Activated naive CD4-positive, alpha-beta T cell treated with anti-CD3 and anti-CD28 coated beads, Interleukin-2, amount 10 ng/mL, durations not matched to agents 7 days and 5 days (primary cell): Measurements from ENCODE around the gene SERPINA12.

Source experiments
- CTCF ChIA-PET: fragments of 350-600 bp; sonication (Branson Sonifier 250); formaldehyde crosslinking; loops from one replicate; lab custom pipeline; 2021; ENCODE audit warnings: antibody characterized with exemption; lab: Charles Lee
- DNase-seq: peaks from one replicate; pipeline ENCODE4 v3.0.0-alpha.2; 2020
- H3K27ac Mint-ChIP-seq: one replicate; pipeline ENCODE4 v1.8.0; 2021; ENCODE audit warnings: mild to moderate bottlenecking, moderate library complexity, mixed read lengths
- H3K27me3 Mint-ChIP-seq: one replicate; pipeline ENCODE4 v1.8.0; 2021; ENCODE audit warnings: mild to moderate bottlenecking, mixed read lengths
- H3K36me3 Mint-ChIP-seq: one replicate; pipeline ENCODE4 v1.8.0; 2021; ENCODE audit warnings: mixed read lengths
- H3K4me1 Mint-ChIP-seq: one replicate; pipeline ENCODE4 v1.8.0; 2021; ENCODE audit warnings: mixed read lengths
- H3K4me3 Mint-ChIP-seq: one replicate; pipeline ENCODE4 v1.8.0; 2021; ENCODE audit warnings: mild to moderate bottlenecking, moderate library complexity, mixed read lengths
- H3K9me3 Mint-ChIP-seq: one replicate; pipeline ENCODE4 v1.8.0; 2021; ENCODE audit warnings: mixed read lengths

SERPINA12 gene

GRCh38 chr14:94542111-94542810, 33.0 kb upstream of the SERPINA12 start:
- no peak overlapping the region for H3K4me3 Mint-ChIP-seq
- peaks cover 11% of the 10 kb centered on the region for H3K27me3 Mint-ChIP-seq
- no peaks in the 10 kb centered on the region for H3K36me3 Mint-ChIP-seq
- no peaks in the 10 kb centered on the region for H3K9me3 Mint-ChIP-seq
- no peak overlapping the region for H3K27ac Mint-ChIP-seq
- no peaks in the 10 kb centered on the region for H3K4me1 Mint-ChIP-seq
- CTCF ChIA-PET: interaction anchor here (1.2 kb wide), 1 partner anchor 365 kb away, joined by 3 read pairs; no protein-coding TSS in a partner anchor
- no peak for DNase-seq

DNA sequence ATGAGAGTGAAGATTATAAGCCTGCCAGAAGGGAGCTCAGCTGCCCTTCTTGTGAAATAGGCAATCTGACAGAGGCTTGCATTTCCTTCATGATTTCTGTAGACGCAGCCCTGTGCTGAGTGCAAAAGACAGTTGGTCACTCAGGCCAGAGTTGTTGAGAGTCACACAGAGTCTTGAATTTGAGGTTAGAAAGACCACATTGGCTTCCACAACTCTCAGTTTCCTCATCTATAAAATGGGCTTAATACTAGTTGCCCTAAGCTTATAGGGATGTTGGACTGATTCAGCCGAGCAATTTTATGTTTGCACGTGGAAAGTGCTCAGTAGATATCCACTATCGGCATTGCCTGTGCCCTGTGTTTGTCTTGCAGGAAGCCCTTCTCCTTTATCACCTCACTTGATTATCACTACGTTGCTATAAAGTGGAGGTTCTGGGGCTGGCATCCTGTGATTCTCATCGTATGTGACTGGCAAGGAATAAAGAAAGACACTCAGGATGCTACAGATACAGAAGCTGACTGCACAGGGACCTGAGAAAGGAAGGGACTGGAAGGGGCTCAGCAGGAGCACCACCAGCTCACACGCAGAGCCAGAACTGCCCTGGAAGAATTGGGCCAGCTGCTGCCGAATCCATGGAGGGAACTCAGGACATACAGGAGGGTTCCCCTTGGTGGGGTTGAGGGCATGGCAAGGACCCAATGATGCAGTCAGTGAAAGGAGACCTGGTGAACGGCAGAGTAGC, 32.1 kb upstream of the SERPINA12 start:
- CTCF ChIA-PET: interaction anchor here (1.2 kb wide), 1 partner anchor 366 kb away, joined by 3 read pairs; no protein-coding TSS in a partner anchor
- Mint-ChIP-seq H3K4me1 (no peaks in the 10 kb centered on the region), H3K36me3 (no peaks in the 10 kb centered on the region), H3K9me3 (no peaks in the 10 kb centered on the region), H3K27ac (no peak overlapping the region), H3K27me3 (peaks cover 11% of the 10 kb centered on the region), H3K4me3 (no peak overlapping the region)
- no peak for DNase-seq

DNA sequence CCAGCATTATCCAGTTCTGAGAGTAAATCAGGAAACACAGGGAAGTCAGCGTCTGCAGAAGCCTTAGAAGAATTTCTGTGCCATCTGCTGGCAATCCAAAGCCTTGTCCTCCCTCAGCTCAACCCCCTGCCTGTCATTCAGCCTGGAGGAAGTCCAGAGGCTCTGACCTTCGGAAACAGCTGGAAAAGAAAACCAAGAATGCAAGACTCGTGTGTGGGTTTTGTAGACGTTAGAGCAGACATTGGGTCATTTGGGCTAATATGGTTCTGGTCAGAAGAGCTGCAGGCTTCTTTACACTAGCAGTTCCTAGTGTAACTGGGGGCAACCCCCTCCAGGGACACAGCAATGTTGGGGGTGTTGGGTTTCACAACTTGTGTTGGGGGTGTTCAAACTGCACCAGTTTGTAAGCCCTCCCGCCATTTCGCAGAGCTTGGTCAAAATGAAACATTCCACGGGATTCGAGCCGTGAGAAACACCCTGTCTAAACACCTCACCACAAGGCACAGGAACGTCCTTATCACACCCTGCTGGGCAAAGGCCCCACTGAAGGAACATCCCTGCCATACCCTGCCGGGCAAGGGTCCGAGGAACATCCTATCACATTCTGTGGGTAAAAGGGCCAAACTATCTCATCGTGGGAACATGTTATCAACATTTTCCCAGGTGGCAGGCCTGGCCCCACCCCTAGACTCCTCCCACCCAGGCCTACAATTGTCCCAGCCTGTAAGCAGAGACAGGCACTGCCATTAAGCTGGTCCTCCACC, 30.9 kb upstream of the SERPINA12 start:
- H3K27ac Mint-ChIP-seq: no peak overlapping the region
- H3K4me1 Mint-ChIP-seq: no peaks in the 10 kb centered on the region
- H3K4me3 Mint-ChIP-seq: no peak overlapping the region
- H3K27me3 Mint-ChIP-seq: peaks cover 11% of the 10 kb centered on the region
- DNase-seq: no peak
- H3K9me3 Mint-ChIP-seq: no peaks in the 10 kb centered on the region
- CTCF ChIA-PET: interaction anchor here (1.6 kb wide), 1 partner anchor 9 kb away, joined by 6 read pairs; no protein-coding TSS in a partner anchor
- no peaks in the 10 kb centered on the region for H3K36me3 Mint-ChIP-seq

DNA sequence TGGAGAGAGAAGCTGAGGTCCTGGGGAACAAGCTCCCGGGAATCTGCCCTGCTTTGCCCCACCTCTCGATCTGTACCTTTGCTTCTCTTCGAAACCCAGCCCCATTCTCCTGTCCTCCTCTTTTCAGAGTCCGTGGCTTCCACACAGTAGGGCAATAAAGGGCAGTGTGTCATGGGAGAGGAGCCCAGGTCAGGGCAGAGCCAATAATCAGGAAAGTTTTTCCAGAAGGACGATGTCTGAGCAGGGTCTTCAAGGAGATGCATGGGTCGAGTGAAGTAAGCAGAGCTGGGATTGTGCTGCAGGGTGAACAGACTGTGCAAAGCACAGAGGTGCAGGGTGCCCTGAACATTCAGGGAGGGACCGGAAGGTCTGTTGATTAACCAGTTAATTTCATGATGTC, 29.9 kb upstream of the SERPINA12 start:
- Mint-ChIP-seq H3K27me3 (peaks cover 11% of the 10 kb centered on the region), H3K4me1 (no peaks in the 10 kb centered on the region), H3K9me3 (no peaks in the 10 kb centered on the region), H3K27ac (no peak overlapping the region), H3K4me3 (no peak overlapping the region), H3K36me3 (no peaks in the 10 kb centered on the region)
- DNase-seq: no peak
- CTCF ChIA-PET: interaction anchor here (1.6 kb wide), 1 partner anchor 10 kb away, joined by 6 read pairs; no protein-coding TSS in a partner anchor

DNA sequence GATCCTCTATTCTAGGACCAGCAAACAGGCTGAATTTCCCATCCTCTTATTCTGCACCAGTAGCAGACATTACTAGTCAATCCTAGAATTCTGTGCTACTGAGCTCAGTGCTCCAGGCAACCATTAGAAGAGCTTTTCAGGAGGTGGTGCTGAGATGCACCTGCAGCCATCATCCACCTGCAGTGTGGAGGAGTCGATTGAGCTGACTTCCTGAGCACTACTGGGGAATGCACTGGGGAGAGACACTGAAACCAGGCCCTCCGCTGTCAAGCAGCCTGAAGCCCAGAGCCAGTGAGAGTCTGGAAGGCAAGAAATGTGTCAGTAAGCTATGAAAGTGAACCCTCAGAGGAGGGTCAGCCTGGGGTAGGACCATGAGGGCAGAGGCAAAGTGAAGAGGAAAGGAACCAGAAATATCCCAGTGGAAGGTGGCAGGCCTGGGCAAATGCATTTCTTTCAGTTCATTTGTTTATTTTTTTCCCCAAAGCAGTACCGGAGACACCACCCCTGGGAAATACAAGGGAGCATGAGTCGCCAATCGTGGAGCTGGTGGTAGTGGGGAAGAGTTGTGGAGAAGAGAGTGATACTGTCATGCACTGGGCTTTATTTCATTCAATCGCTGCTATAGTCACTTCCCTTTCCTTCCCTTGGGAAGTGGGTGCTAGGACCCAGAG, 28.9 kb upstream of the SERPINA12 start:
- Mint-ChIP-seq H3K9me3 (no peaks in the 10 kb centered on the region), H3K4me1 (no peaks in the 10 kb centered on the region), H3K27ac (no peak overlapping the region), H3K27me3 (peaks cover 11% of the 10 kb centered on the region), H3K36me3 (no peaks in the 10 kb centered on the region), H3K4me3 (no peak overlapping the region)
- no peak for DNase-seq
- CTCF ChIA-PET: interaction anchor here (1.6 kb wide), 1 partner anchor 11 kb away, joined by 6 read pairs; no protein-coding TSS in a partner anchor

DNA sequence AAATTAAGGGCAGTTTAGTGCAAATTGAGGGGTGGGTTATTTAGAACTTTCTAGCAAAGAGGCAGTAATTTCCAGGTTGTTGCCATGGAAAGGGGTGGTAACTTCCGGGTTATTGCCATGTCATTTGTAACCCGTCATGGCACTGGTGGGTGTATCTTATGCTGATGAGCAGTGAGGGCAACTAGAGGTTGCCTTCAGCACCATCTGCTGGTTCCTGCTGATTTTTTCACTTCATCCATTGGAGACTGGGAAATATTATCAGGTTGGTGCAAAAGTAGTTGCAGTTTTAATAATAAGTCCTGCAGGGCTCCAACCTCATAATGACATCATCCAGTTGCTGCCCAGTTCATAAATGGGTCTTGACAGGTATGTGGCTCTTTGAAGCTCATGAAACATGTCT, 27.6 kb upstream of the SERPINA12 start:
- Mint-ChIP-seq H3K27ac (no peak overlapping the region), H3K4me3 (no peak overlapping the region), H3K36me3 (no peaks in the 10 kb centered on the region), H3K27me3 (peaks cover 11% of the 10 kb centered on the region), H3K4me1 (peaks cover 2% of the 10 kb centered on the region), H3K9me3 (no peaks in the 10 kb centered on the region)
- CTCF ChIA-PET: no interaction called here
- DNase-seq: no peak

DNA sequence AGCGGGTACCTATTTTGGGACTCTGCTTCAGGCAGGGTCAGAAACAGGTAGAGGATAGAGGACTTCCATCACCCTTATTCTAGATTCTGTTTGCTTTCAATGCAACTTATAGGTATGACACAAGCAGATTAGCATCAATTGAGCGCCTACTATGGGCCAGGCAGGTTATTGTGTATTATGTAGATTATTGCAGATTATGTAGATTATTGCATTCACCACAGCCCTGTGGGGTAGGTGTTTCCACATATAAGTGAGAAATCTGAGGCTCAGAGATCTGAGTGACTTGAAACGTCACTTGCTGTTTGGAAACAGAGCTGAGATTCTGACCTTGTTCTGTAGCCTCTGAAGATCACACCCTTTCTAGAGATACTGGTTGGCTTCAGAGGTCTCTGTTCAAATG, 26.2 kb upstream of the SERPINA12 start:
- H3K9me3 Mint-ChIP-seq: no peaks in the 10 kb centered on the region

DNA sequence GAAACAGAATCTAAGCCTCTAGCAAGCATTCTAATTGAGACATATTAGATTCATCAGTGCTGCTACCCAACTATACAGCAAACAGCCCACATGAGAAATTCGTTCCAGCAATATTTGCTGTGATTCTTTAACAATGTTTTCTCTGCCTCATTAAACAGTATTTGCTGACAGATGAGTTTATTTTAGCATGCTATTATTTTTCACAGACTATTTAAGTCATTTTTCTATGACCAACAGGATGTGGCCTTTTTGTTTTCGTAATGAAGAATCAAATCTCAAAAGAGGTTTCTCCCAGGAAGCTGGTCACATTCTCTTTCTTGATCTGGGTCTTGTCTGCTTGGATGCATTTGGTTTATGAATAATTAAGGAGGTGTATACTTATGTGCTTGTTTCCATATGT, 23.2 kb upstream of the SERPINA12 start:
- CTCF ChIA-PET: interaction anchor here (1.9 kb wide), 1 partner anchor 17 kb away, joined by 6 read pairs; no protein-coding TSS in a partner anchor
- Mint-ChIP-seq H3K27me3 (no peaks in the 10 kb centered on the region), H3K9me3 (no peaks in the 10 kb centered on the region), H3K27ac (no peak overlapping the region), H3K36me3 (no peaks in the 10 kb centered on the region), H3K4me3 (no peak overlapping the region), H3K4me1 (peaks cover 2% of the 10 kb centered on the region)
- no peak for DNase-seq

More for the DNA sequence above, 26.2 kb upstream of the SERPINA12 start:
- no peaks in the 10 kb centered on the region for H3K36me3 Mint-ChIP-seq
- peaks cover 11% of the 10 kb centered on the region for H3K27me3 Mint-ChIP-seq
- H3K27ac Mint-ChIP-seq: no peak overlapping the region
- CTCF ChIA-PET: interaction anchor here (1.6 kb wide), 1 partner anchor 13 kb away, joined by 4 read pairs; no protein-coding TSS in a partner anchor
- no peak for DNase-seq
- H3K4me3 Mint-ChIP-seq: no peak overlapping the region
- peaks cover 2% of the 10 kb centered on the region for H3K4me1 Mint-ChIP-seq

DNA sequence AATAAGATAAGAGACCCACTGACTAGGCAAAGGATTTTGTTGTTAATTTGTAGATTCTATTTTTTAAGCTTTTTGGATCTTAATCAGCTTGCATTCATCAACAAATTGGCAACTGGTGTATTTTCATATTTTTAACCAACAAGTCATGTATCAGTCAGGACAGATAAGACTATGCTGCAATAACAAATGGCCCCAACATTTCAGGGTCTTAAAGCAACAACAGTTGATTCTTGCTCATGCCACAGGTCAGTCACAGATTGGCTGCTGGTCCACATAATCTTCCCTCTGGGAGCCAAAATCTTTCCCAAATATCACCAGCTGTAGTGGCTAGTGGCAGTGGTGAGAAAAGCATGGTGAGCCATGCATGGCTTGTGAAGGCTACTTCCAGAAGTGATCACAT, 21.9 kb upstream of the SERPINA12 start:
- Mint-ChIP-seq H3K4me3 (no peak overlapping the region), H3K9me3 (no peaks in the 10 kb centered on the region), H3K27ac (no peak overlapping the region), H3K4me1 (peaks cover 2% of the 10 kb centered on the region), H3K27me3 (no peaks in the 10 kb centered on the region), H3K36me3 (no peaks in the 10 kb centered on the region)
- DNase-seq: no peak
- CTCF ChIA-PET: no interaction called here

GRCh38 chr14:94524093-94524492, 14.8 kb upstream of the SERPINA12 start:
- H3K36me3 Mint-ChIP-seq: no peaks in the 10 kb centered on the region
- no peak overlapping the region for H3K4me3 Mint-ChIP-seq
- H3K4me1 Mint-ChIP-seq: no peaks in the 10 kb centered on the region
- peaks cover 3% of the 10 kb centered on the region for H3K9me3 Mint-ChIP-seq
- DNase-seq: no peak
- H3K27me3 Mint-ChIP-seq: peaks cover 6% of the 10 kb centered on the region
- no peak overlapping the region for H3K27ac Mint-ChIP-seq
- CTCF ChIA-PET: interaction anchor here (0.8 kb wide), 1 partner anchor 17 kb away, joined by 4 read pairs; no protein-coding TSS in a partner anchor

DNA sequence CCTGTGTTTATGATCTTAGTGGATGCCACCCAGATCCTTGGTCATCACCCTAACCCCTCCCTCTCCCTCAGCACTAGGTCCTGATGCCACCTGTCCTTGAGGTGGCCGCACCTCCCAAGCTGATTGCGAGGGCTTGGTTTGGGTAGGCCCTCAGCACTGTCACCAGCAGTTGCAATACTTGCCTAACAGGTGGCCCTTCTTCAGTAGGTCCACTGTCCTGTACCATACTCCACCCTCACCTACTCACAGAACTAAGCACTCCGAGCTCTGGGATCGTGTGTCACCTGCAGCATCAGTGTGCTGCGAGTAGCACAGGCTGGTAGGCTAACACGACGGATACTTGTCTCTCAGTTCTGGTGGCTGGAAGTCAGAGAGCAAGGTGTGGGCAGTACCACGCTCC, 14.0 kb upstream of the SERPINA12 start:
- no peak overlapping the region for H3K4me3 Mint-ChIP-seq
- no peaks in the 10 kb centered on the region for H3K36me3 Mint-ChIP-seq
- H3K27ac Mint-ChIP-seq: no peak overlapping the region
- no peaks in the 10 kb centered on the region for H3K4me1 Mint-ChIP-seq
- DNase-seq: no peak
- CTCF ChIA-PET: interaction anchor here (0.8 kb wide), 1 partner anchor 16 kb away, joined by 4 read pairs; no protein-coding TSS in a partner anchor
- peaks cover 6% of the 10 kb centered on the region for H3K9me3 Mint-ChIP-seq
- H3K27me3 Mint-ChIP-seq: peaks cover 6% of the 10 kb centered on the region

DNA sequence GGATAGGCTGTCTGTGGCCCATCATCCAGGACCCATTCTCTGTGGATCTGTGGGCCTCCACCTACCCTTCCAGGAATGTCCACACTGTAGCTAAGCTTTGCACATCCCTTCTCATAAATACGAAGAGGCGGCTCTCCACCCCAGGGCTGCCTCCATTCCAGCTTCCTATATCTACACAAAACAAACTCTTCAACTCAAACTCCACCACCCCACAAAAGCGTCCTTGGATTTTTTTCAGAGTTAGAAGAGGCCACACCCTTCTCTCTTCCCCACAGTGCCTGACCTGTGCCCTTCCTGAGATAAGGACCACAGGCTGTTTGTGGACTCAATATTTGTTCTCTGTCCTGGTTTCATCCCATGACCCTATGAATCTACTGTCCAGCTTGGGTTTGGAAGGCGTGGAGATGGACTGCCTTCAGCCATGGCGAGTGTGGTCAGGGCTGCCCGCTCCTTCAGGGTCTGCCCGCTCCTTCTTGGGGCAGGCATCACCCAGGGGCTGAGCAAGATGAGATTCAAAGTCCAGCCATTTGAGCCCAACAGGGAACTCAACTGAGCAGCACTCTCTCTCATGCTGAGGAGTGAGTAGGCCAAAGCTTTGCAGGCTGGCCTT, 13.0 kb upstream of the SERPINA12 start:
- H3K4me1 Mint-ChIP-seq: no peaks in the 10 kb centered on the region
- H3K36me3 Mint-ChIP-seq: no peaks in the 10 kb centered on the region
- no peak for DNase-seq
- CTCF ChIA-PET: interaction anchor here (0.8 kb wide), 1 partner anchor 27 kb away, joined by 3 read pairs; no protein-coding TSS in a partner anchor
- H3K4me3 Mint-ChIP-seq: no peak overlapping the region
- H3K27me3 Mint-ChIP-seq: peaks cover 6% of the 10 kb centered on the region
- peaks cover 6% of the 10 kb centered on the region for H3K9me3 Mint-ChIP-seq
- H3K27ac Mint-ChIP-seq: no peak overlapping the region
